ENCODE measurements around the gene BEND3. TPM values are rescaled to one million over a fixed set of nuclear protein-coding genes. Genes with fewer than 3 reads are reported as not detected.
"Not testable (repeated sequence)": the region's sequence is repeated elsewhere in the genome, so short reads cannot be mapped to it uniquely, and the experiment has no call there.

Gene BEND3
- total RNA-seq, 1 donor from 2014 or later = 3.8 TPM

DNA sequence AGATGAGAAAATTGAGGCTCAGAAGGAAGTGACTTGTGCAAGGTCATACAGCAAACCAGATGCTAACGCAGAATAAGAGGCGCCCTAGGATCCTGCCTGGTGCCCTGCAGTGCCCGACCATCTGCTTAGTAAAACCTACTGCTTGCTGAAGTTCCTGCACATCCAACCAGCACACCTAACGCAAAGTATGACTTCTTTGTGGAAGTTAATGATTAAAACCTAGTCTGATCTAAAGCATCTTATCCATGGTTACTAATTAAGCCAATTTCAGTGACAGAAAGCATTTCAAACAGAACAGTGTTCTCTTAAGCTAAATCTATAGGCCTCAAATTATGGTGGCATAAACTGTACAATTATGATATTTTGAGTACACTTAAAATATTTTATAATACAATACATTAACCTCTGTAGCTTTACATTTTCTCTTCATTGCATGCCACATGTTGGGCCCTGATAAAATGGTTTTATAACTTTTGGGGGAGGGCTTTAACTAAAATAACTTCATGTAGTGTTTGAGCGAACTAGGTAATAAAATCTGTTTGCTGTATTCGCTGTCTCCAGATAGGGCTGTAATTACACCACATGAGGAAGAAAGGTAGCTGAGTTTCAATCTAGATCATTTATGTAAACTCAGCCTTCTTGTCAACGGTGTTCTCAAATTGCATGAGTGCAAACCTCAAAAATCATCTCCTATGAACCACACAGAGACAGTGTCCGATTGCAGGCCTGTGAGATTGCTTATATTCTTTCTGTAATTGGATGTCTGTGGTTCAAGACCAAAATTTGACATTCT, 37.5 kb upstream of the BEND3 start:
- Histone ChIP-seq H3K36me3 (no peaks in the 10 kb centered on the region), H3K4me1 (no peaks in the 10 kb centered on the region), H3K27me3 (no peaks in the 10 kb centered on the region), H3K27ac (no peak overlapping the region), H3K9me3 (no peaks in the 10 kb centered on the region), H3K4me3 (no peak overlapping the region)
- ATAC-seq = peak; percentile 57
- TF ChIP-seq, protein P1, sequence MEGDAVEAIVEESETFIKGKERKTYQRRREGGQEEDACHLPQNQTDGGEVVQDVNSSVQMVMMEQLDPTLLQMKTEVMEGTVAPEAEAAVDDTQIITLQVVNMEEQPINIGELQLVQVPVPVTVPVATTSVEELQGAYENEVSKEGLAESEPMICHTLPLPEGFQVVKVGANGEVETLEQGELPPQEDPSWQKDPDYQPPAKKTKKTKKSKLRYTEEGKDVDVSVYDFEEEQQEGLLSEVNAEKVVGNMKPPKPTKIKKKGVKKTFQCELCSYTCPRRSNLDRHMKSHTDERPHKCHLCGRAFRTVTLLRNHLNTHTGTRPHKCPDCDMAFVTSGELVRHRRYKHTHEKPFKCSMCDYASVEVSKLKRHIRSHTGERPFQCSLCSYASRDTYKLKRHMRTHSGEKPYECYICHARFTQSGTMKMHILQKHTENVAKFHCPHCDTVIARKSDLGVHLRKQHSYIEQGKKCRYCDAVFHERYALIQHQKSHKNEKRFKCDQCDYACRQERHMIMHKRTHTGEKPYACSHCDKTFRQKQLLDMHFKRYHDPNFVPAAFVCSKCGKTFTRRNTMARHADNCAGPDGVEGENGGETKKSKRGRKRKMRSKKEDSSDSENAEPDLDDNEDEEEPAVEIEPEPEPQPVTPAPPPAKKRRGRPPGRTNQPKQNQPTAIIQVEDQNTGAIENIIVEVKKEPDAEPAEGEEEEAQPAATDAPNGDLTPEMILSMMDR (IDR thresholded peaks at IDR 0.05) = no peak
- intact Hi-C loops (cut with DNase I) = no loop called here
- DNase-seq = no peak

DNA sequence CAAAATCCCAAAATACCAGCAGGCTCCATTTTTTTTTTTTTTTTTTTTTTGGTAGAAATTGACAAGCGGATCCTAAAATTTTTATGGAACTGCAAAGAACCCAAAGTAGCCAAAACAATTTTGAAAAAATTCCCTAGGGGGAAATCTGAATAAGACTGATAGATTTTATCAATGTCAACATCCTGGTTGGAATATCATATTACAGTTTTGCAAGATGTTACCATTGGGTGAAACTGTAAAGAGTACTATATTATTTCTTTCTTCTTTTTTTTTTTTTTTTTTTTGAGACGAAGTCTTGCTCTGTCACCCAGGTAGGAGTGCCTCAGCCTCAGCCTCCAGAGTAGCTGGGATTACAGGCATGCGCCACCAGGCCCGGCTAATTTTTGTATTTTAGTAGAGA, 29.4 kb upstream of the BEND3 start:
- Histone ChIP-seq H3K9me3 (no peaks in the 10 kb centered on the region), H3K36me3 (no peaks in the 10 kb centered on the region), H3K4me1 (no peaks in the 10 kb centered on the region), H3K27ac (no peak overlapping the region), H3K27me3 (no peaks in the 10 kb centered on the region), H3K4me3 (no peak overlapping the region)
- TF ChIP-seq, protein P1 (IDR thresholded peaks at IDR 0.05) = no peak
- ATAC-seq = no peak
- DNase-seq = no peak
- intact Hi-C loops (cut with DNase I) = no loop called here

DNA sequence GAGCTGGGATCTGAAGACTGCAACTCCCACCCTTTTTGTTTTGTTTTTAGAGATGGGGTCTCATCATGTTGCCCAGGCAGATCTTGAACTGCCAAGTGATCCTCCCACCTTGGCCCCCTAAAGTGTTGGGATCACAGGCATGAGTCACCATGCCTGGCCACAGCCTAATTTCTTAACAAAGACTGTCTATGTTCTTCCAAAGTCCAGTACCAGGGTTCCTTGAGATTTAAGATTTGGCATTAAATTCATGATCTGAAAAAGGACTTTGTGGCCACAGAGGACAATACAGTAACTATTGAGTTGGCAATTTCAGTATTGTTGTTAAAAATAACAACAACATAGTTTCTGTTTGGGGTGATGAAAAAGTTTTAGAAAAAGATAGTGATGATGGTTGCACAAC, 28.7 kb upstream of the BEND3 start:
- intact Hi-C loops (cut with DNase I) = no loop called here
- H3K36me3 ChIP-seq = no peaks in the 10 kb centered on the region
- TF ChIP-seq, protein P1 (IDR thresholded peaks at IDR 0.05) = no peak
- H3K4me1 ChIP-seq = no peaks in the 10 kb centered on the region
- no peaks in the 10 kb centered on the region for H3K27me3 ChIP-seq
- ATAC-seq = no peak
- no peaks in the 10 kb centered on the region for H3K9me3 ChIP-seq
- no peak overlapping the region for H3K27ac ChIP-seq
- DNase-seq = no peak
- no peak overlapping the region for H3K4me3 ChIP-seq

DNA sequence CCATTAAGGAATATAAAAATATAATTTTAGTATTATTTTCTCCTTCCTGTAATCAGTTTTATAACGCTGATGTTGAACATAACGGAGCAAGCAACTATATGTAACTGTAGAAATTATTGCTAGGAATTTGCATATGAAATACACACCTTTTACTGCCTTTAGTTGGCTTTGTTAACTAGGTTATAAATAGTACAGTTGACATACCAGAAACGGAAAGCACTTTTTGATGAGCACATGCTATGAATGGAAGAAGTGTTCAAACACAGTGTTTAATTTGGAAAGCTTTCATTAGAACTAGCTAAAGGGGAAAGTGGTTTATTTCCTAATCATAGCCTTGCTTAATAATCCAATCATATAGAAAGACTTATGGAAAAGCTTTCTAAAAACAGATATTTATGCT, 25.3 kb upstream of the BEND3 start:
- Histone ChIP-seq H3K4me3 (no peak overlapping the region), H3K27me3 (no peaks in the 10 kb centered on the region), H3K9me3 (no peaks in the 10 kb centered on the region), H3K27ac (no peak overlapping the region), H3K4me1 (no peaks in the 10 kb centered on the region), H3K36me3 (no peaks in the 10 kb centered on the region)
- DNase-seq (no peak), ATAC-seq (no peak)
- TF ChIP-seq, protein P1 (IDR thresholded peaks at IDR 0.05) = no peak
- intact Hi-C loops (cut with DNase I) = no loop called here

DNA sequence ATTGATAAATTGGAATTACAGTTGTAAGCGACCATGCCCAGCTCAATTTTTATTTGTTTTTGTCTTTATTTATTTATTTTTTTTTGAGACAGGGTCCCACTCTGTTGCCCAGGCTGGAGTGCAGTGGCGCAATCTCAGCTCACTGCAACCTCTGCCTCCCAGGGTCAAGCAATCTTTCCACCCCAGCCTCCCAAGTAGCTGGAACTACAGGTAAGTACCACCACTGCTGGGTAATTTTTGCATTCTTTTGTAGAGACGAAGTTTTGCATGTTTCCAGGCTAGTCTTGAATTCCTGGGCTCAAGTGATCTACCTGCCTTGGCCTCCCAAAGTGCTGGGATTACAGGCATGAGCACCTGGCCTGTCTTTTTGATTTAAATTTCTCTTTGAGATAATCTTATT, 21.0 kb upstream of the BEND3 start:
- H3K4me3 ChIP-seq = not testable (repeated sequence)

DNA sequence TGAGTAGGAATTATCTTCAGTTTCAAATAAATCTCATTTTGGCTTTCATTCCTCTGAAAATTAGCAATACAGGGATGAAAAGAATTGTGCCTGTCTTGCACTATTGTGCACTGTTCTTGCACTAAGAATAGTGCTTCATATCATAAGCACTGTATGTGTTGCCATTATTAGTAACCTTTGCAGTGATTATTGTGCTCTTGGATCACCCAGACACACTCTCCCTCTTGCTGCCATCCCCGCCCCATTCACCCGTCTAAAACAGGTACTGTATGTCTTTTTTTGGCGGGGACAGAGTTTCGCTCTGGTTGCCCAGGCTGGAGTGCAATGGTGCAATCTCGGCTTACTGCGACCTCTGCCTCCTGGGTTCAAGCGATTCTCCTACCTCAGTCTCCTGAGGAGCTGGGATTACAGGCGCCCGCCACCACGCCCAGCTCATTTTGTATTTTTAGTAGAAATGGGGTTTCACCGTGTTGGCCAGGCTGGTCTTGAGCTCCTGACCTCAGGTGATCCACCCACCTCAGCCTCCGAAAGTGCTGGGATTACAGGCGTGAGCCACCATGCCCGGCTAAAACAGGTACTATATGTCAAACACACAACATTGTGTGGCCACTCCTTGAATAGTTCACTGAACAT, 19.8 kb upstream of the BEND3 start:
- intact Hi-C loops (cut with DNase I); ATAC-seq; H3K4me3 ChIP-seq; DNase-seq; H3K4me1 ChIP-seq; H3K36me3 ChIP-seq; H3K9me3 ChIP-seq; H3K27me3 ChIP-seq; H3K27ac ChIP-seq: not testable (repeated sequence)

More for the DNA sequence above, 21.0 kb upstream of the BEND3 start:
- H3K27me3 ChIP-seq; ATAC-seq; H3K36me3 ChIP-seq; intact Hi-C loops (cut with DNase I); H3K27ac ChIP-seq; H3K4me1 ChIP-seq; DNase-seq; H3K9me3 ChIP-seq: not testable (repeated sequence)

All from upper lobe of right lung (tissue), 1 donor.